Vagina (tissue), 2 donors: ENCODE results near the gene MXD4. TPM values are rescaled to one million over a fixed set of nuclear protein-coding genes. Genes with fewer than 3 reads are reported as not detected.
A peak's percentile ranks its signal among the peaks of the same experiment; 100 is the strongest.
"Not testable (repeated sequence)": the region's sequence is repeated elsewhere in the genome, so short reads cannot be mapped to it uniquely, and the experiment has no call there.

Experiments
- DNase-seq, 2 donors: peaks; one replicate each; pipeline ENCODE4 v3.0.0-alpha.2; 2017; ENCODE audit errors: extremely low spot score in 2 of 2
- H3K27ac ChIP-seq: fragments of 200-600 bp; sonication (generic); one replicate; pipeline ENCODE4 v1.5.1; 2019
- H3K27me3 ChIP-seq: fragments of 200-600 bp; sonication (generic); one replicate; pipeline ENCODE4 v1.5.1; 2019
- H3K36me3 ChIP-seq, 2 donors: fragments of 200-600 bp; sonication (generic); one replicate each; pipeline ENCODE4 v1.5.1; 2017 to 2019
- H3K4me1 ChIP-seq: fragments of 200-600 bp; sonication (generic); one replicate; pipeline ENCODE4 v1.5.1; 2019
- H3K4me3 ChIP-seq, 2 donors: fragments of 200-600 bp; sonication (generic); 1 replicate in 1 of 2; 2 replicates in 1 of 2; pipeline ENCODE4 v1.5.1; 2016 to 2019
- H3K9me3 ChIP-seq: fragments of 200-600 bp; sonication (generic); one replicate; pipeline ENCODE4 v1.5.1; 2019
- POLR2A ChIP-seq, 2 donors: fragments of 450-650 bp; IDR thresholded peaks; one replicate each; pipeline ENCODE4 v1.6.1; 2017; ENCODE audit warnings: antibody characterized with exemption in 2 of 2, mild to moderate bottlenecking in 2 of 2, moderate library complexity in 2 of 2
- POLR2AphosphoS5 ChIP-seq, 2 donors: sonication (generic); formaldehyde crosslinking; IDR thresholded peaks; one replicate each; pipeline ENCODE4 v1.9.0; 2017; ENCODE audit warnings: antibody characterized with exemption in 2 of 2, mild to moderate bottlenecking in 2 of 2, low read depth in 1 of 2; ENCODE audit not compliant: insufficient read depth in 1 of 2
- intact Hi-C: fragments of 100-400 bp; cut with DNase I; formaldehyde crosslinking; loops from one replicate; pipeline ENCODE4 v1.15.1; 2023
- total RNA-seq: library from RNA; depleted of rRNA; stranded (reverse); fragments of >200 nt; gene quantifications from one replicate; pipeline ENCODE4 v1.2.3, GENCODE V29; 2016
- TF ChIP-seq, protein P1 (sequence below), 3 experiments: fragments of 450-650 bp in 2 of 3; fragments of 200-600 bp in 1 of 3; sonication (generic) in 1 of 3; IDR thresholded peaks; one replicate each; pipeline ENCODE4 v1.5.1; 2017 to 2019; ENCODE audit warnings: antibody characterized with exemption in 3 of 3, mild to moderate bottlenecking in 2 of 3, moderate library complexity in 2 of 3

MXD4 gene
- total RNA-seq, 1 donor from 2014 or later = 27.5 TPM

DNA sequence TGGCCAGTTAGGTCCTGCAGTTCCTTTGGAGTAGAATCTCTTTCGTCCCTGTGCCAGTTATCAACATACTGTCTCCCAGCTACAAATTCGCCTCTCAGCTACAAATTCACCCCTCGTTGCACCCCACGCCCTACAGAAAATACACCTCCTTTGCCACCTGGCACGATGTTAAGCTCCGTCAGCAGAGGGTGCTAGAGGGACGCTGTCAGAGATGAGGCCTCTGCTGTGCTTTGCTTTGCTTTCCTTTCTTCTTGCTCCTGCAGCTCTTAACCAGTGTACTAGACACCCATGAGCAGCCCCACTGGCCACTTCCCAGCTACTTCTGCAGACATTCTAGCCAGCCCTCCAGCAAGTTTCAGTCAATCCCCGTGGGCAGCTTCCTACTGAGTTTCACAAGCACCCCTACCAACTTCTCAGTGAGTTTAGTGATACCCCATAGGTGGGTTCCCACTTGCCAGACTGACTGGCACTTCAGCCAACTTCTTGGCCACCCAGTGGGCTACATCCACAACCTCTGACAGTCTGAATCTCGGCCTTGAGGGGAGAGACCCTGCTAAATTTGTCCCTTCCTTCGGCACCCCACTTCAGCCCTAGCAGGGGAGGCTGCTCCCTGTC, 41.8 kb downstream of the MXD4 start:
- H3K4me3 ChIP-seq = no peak overlapping the region
- TF ChIP-seq POLR2A (IDR thresholded peaks at IDR 0.05) = no peak
- no peak for TF ChIP-seq POLR2AphosphoS5 (IDR thresholded peaks at IDR 0.05; ENCODE audit: insufficient read depth in 1 of 2, low read depth in 1 of 2)
- TF ChIP-seq, protein P1, sequence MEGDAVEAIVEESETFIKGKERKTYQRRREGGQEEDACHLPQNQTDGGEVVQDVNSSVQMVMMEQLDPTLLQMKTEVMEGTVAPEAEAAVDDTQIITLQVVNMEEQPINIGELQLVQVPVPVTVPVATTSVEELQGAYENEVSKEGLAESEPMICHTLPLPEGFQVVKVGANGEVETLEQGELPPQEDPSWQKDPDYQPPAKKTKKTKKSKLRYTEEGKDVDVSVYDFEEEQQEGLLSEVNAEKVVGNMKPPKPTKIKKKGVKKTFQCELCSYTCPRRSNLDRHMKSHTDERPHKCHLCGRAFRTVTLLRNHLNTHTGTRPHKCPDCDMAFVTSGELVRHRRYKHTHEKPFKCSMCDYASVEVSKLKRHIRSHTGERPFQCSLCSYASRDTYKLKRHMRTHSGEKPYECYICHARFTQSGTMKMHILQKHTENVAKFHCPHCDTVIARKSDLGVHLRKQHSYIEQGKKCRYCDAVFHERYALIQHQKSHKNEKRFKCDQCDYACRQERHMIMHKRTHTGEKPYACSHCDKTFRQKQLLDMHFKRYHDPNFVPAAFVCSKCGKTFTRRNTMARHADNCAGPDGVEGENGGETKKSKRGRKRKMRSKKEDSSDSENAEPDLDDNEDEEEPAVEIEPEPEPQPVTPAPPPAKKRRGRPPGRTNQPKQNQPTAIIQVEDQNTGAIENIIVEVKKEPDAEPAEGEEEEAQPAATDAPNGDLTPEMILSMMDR (IDR thresholded peaks at IDR 0.05) = peak; percentile 45 to 76 (median 68)
- no peak for DNase-seq
- no peak overlapping the region for H3K27ac ChIP-seq
- peaks cover 0 to 16% of the 10 kb centered on the region in 2 donors for H3K36me3 ChIP-seq
- no peaks in the 10 kb centered on the region for H3K27me3 ChIP-seq
- no peaks in the 10 kb centered on the region for H3K9me3 ChIP-seq
- H3K4me1 ChIP-seq = no peaks in the 10 kb centered on the region
- intact Hi-C loops = no loop called here

DNA sequence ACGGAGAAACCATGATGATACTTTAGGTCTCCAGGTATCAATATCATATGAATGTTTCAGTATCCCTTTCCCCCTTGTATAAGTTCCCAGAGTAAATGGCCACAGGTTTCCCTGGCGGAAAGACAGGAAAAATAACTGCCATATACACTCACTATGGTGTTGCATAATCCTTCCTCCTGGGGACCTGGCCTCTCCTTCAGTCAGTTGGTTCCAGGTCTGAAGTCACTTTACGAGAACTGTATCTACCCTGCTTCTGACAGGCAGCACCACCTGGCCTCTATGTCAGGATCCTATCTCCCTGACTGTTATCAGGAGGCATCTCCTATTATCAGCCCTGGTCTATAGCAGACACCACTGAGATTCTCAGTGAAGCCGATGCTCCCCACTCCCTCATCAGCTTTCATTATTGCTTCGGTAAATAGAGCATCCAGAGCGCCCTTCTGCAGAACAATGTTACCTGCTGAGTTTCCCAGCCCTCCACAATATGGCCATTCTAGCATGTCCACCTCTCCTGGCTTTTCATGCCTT, 42.6 kb downstream of the MXD4 start:
- Histone ChIP-seq H3K4me3 (no peak overlapping the region), H3K27ac (no peak overlapping the region), H3K9me3 (no peaks in the 10 kb centered on the region), H3K4me1 (no peaks in the 10 kb centered on the region), H3K27me3 (no peaks in the 10 kb centered on the region), H3K36me3 (peaks cover 0 to 16% of the 10 kb centered on the region in 2 donors)
- no peak for DNase-seq
- TF ChIP-seq POLR2AphosphoS5 (IDR thresholded peaks at IDR 0.05; ENCODE audit: insufficient read depth in 1 of 2, low read depth in 1 of 2) = no peak
- TF ChIP-seq, protein P1 (IDR thresholded peaks at IDR 0.05) = no peak
- no peak for TF ChIP-seq POLR2A (IDR thresholded peaks at IDR 0.05)
- intact Hi-C loops = no loop called here

DNA sequence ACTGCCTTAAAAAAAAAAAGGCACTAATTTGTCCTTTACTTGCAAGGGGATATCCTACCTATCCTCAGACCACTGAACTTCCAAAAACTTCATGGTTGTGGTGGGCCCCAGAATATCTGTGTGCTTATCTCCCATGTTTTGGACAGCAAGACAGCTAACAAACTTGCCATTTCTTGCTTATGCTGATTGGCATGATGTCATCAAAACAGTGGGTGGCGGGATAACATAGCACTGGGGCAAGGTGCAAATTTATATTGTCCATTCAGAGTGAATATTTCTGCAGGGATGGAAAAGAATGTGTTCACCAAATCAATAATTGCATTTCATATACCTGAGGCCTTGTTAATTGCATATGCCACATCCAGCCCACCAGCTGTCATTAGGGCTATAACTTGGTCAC, 43.5 kb downstream of the MXD4 start:
- intact Hi-C loops = no loop called here
- TF ChIP-seq POLR2A (IDR thresholded peaks at IDR 0.05) (no peak), POLR2AphosphoS5 (IDR thresholded peaks at IDR 0.05; ENCODE audit: insufficient read depth in 1 of 2, low read depth in 1 of 2) (no peak)
- TF ChIP-seq, protein P1 (IDR thresholded peaks at IDR 0.05) = no peak
- Histone ChIP-seq H3K27me3 (no peaks in the 10 kb centered on the region), H3K27ac (no peak overlapping the region), H3K9me3 (no peaks in the 10 kb centered on the region), H3K36me3 (peaks cover 0 to 13% of the 10 kb centered on the region in 2 donors), H3K4me3 (no peak overlapping the region), H3K4me1 (no peaks in the 10 kb centered on the region)
- no peak for DNase-seq

DNA sequence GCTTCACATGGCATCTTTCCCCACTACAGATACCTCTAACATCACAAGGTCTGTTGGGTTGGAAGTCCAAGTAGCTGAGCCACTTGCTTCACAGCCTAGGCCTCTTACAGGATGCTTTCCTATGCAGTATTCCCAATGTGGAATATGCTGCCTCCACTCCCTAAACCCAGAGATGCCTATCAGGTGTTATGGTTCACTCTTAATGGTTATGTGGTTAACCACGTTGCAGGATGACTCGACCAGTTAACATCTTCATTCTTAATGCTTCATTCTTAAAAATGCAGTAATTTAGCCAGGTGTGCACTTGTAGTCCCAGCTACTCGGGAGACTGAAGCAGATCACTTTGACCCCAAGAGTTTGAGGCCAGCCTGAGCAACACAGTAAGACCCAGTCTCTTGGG, 44.2 kb downstream of the MXD4 start:
- no peak for DNase-seq
- Histone ChIP-seq H3K27me3 (no peaks in the 10 kb centered on the region), H3K27ac (no peak overlapping the region), H3K4me1 (no peaks in the 10 kb centered on the region), H3K4me3 (no peak overlapping the region), H3K9me3 (no peaks in the 10 kb centered on the region), H3K36me3 (peaks cover 0 to 6% of the 10 kb centered on the region in 2 donors)
- TF ChIP-seq POLR2A (IDR thresholded peaks at IDR 0.05) (no peak), POLR2AphosphoS5 (IDR thresholded peaks at IDR 0.05; ENCODE audit: insufficient read depth in 1 of 2, low read depth in 1 of 2) (no peak)
- TF ChIP-seq, protein P1 (IDR thresholded peaks at IDR 0.05) = no peak
- intact Hi-C loops = no loop called here

DNA sequence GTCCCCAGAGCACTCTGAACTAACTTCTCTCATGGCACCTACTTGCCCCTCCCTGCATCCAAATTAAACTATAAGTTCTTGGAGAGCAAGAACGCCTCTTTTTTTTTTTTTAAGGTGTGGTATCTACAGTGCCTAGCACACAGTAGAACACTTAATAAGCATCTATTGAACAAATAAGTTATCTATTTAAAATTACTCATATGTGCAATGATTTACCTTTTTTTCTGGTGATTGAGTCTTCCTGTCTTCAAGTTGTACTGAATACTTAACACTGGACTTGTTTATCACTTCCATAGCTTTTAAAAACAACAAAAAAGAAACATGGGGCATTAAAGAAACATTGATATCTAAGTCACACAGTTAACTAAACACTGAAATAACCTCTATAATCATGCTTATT, 49.1 kb downstream of the MXD4 start:
- Histone ChIP-seq H3K27me3 (no peaks in the 10 kb centered on the region), H3K27ac (no peak overlapping the region), H3K4me1 (no peaks in the 10 kb centered on the region), H3K9me3 (no peaks in the 10 kb centered on the region), H3K4me3 (no peak overlapping the region), H3K36me3 (no peaks in the 10 kb centered on the region)
- no peak for TF ChIP-seq POLR2A (IDR thresholded peaks at IDR 0.05)
- TF ChIP-seq, protein P1 (IDR thresholded peaks at IDR 0.05) = no peak
- no peak for TF ChIP-seq POLR2AphosphoS5 (IDR thresholded peaks at IDR 0.05; ENCODE audit: insufficient read depth in 1 of 2, low read depth in 1 of 2)
- DNase-seq = no peak
- intact Hi-C loops = no loop called here

DNA sequence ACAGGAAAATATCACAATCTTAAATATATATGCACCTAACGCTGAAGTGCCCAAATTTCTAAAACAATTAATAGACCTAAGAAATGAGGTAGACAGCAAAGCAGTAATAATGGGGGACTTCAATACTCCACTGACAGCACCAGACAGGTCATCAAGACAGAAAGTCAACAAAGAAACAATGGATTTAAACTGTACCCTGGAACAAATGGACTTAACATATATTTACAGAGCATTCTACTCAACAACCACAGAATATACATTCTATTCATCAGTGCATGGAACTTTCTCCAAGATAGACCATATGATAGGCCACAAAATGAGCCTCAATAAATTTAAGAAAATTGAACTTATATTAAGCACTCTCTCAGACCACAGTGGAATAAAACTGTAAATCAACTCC, 59.1 kb downstream of the MXD4 start:
- H3K27ac ChIP-seq, H3K27me3 ChIP-seq, H3K4me1 ChIP-seq, DNase-seq, H3K9me3 ChIP-seq, intact Hi-C loops, H3K36me3 ChIP-seq, H3K4me3 ChIP-seq: not testable (repeated sequence)
